ENCODE data around the gene RAB11A. TPM values are rescaled to one million over a fixed set of nuclear protein-coding genes. Genes with fewer than 3 reads are reported as not detected.

The RAB11A gene
- total RNA-seq, 2 experiments from 2014 or later: 106 to 113 TPM

- Mint-ChIP-seq H3K27ac (no peak overlapping the region), H3K36me3 (ENCODE audit: low read depth) (no peaks in the 10 kb centered on the region), H3K27me3 (no peaks in the 10 kb centered on the region), H3K9me3 (no peaks in the 10 kb centered on the region), H3K4me3 (no peak overlapping the region), H3K4me1 (ENCODE audit: low read depth) (peaks cover 25% of the 10 kb centered on the region)
- TF ChIP-seq CTCF (IDR thresholded peaks at IDR 0.05): no peak
- ChIA-PET POLR2A (interaction anchor here (1.0 to 1.5 kb wide), 2 partner anchors 49 to 58 kb away, joined by 3 to 4 read pairs; no protein-coding TSS in a partner anchor), CTCF (interaction anchor here (1.0 to 2.1 kb wide), 5 partner anchors 11 to 197 kb away, joined by 3 to 10 read pairs (median 5); partner anchors contain the start of gene RAB11A)
- DNase-seq: no peak
- ATAC-seq: no peak
- intact Hi-C loops (cut with micrococcal nuclease): no loop called here
These were observed 33.8 kb upstream of the RAB11A start for GRCh38 chr15:65835447-65835846.

- no peak overlapping the region for H3K27ac Mint-ChIP-seq
- H3K4me1 Mint-ChIP-seq (ENCODE audit: low read depth): peaks cover 23% of the 10 kb centered on the region
- no peaks in the 10 kb centered on the region for H3K36me3 Mint-ChIP-seq (ENCODE audit: low read depth)
- ChIA-PET CTCF (interaction anchor here (0.8 to 2.1 kb wide), 9 partner anchors 20 to 415 kb away, joined by 3 to 10 read pairs (median 3); no protein-coding TSS in a partner anchor), POLR2A (no interaction called here)
- peak; percentile 34 for TF ChIP-seq CTCF (IDR thresholded peaks at IDR 0.05)
- DNase-seq (no peak), ATAC-seq (no peak)
- no peaks in the 10 kb centered on the region for H3K9me3 Mint-ChIP-seq
- no peaks in the 10 kb centered on the region for H3K27me3 Mint-ChIP-seq
- intact Hi-C loops (cut with micrococcal nuclease): no loop called here
- no peak overlapping the region for H3K4me3 Mint-ChIP-seq
These were observed 32.6 kb upstream of the RAB11A start for GRCh38 chr15:65836665-65837064.

- TF ChIP-seq CTCF (IDR thresholded peaks at IDR 0.05): no peak
- peaks cover 16% of the 10 kb centered on the region for H3K4me1 Mint-ChIP-seq (ENCODE audit: low read depth)
- no peak for DNase-seq
- H3K36me3 Mint-ChIP-seq (ENCODE audit: low read depth): no peaks in the 10 kb centered on the region
- CTCF ChIA-PET: interaction anchor here (0.8 to 2.1 kb wide), 9 partner anchors 20 to 416 kb away, joined by 3 to 13 read pairs (median 3); no protein-coding TSS in a partner anchor
- no peak overlapping the region for H3K4me3 Mint-ChIP-seq
- H3K27ac Mint-ChIP-seq: no peak overlapping the region
- no peak for ATAC-seq
- intact Hi-C loops (cut with micrococcal nuclease): no loop called here
- H3K9me3 Mint-ChIP-seq: no peaks in the 10 kb centered on the region
- POLR2A ChIA-PET: no interaction called here
- H3K27me3 Mint-ChIP-seq: no peaks in the 10 kb centered on the region
These were observed 31.7 kb upstream of the RAB11A start for GRCh38 chr15:65837301-65838294.

GRCh38 chr15:65839354-65839901 is 29.9 kb upstream of the RAB11A start:
- no peaks in the 10 kb centered on the region for H3K4me1 Mint-ChIP-seq (ENCODE audit: low read depth)
- no peak overlapping the region for H3K27ac Mint-ChIP-seq
- ATAC-seq: no peak
- TF ChIP-seq CTCF (IDR thresholded peaks at IDR 0.05): no peak
- no peaks in the 10 kb centered on the region for H3K36me3 Mint-ChIP-seq (ENCODE audit: low read depth)
- H3K9me3 Mint-ChIP-seq: no peaks in the 10 kb centered on the region
- no peaks in the 10 kb centered on the region for H3K27me3 Mint-ChIP-seq
- intact Hi-C loops (cut with micrococcal nuclease): no loop called here
- ChIA-PET CTCF (no interaction called here), POLR2A (no interaction called here)
- no peak for DNase-seq
- H3K4me3 Mint-ChIP-seq: no peak overlapping the region

GRCh38 chr15:65839985-65840384 is 29.3 kb upstream of the RAB11A start:
- no peak overlapping the region for H3K4me3 Mint-ChIP-seq
- DNase-seq (no peak), ATAC-seq (no peak)
- no peaks in the 10 kb centered on the region for H3K36me3 Mint-ChIP-seq (ENCODE audit: low read depth)
- no peaks in the 10 kb centered on the region for H3K27me3 Mint-ChIP-seq
- no peaks in the 10 kb centered on the region for H3K9me3 Mint-ChIP-seq
- H3K4me1 Mint-ChIP-seq (ENCODE audit: low read depth): no peaks in the 10 kb centered on the region
- ChIA-PET CTCF (no interaction called here), POLR2A (no interaction called here)
- intact Hi-C loops (cut with micrococcal nuclease): no loop called here
- no peak overlapping the region for H3K27ac Mint-ChIP-seq
- no peak for TF ChIP-seq CTCF (IDR thresholded peaks at IDR 0.05)
